HepG2 (cell line): Measurements from ENCODE around the gene RRBP1. TPM values are rescaled to one million over a fixed set of nuclear protein-coding genes. Genes with fewer than 3 reads are reported as not detected.
A peak's percentile ranks its signal among the peaks of the same experiment; 100 is the strongest.

Experiments
- FOXP4 ChIP-seq: sonication (generic); formaldehyde crosslinking; IDR thresholded peaks from 2 replicates; pipeline ENCODE4 v1.4.0; 2020; ENCODE audit warnings: missing genetic modification reagents
- GLMP ChIP-seq: sonication (generic); formaldehyde crosslinking; IDR thresholded peaks from 2 replicates; pipeline ENCODE4 v1.9.0; 2021; ENCODE audit warnings: missing genetic modification reagents, mild to moderate bottlenecking, borderline replicate concordance
- KLF9 ChIP-seq: IDR thresholded peaks from 2 replicates; pipeline ENCODE4 v1.6.1; 2016; ENCODE audit warnings: low read depth
- MAZ ChIP-seq, 2 experiments: sonication (generic) in 1 of 2; formaldehyde crosslinking in 1 of 2; IDR thresholded peaks; 2 replicates each; pipeline versions ENCODE4 v1.5.0 to v1.6.1; 2012 to 2020; ENCODE audit warnings: low read depth in 2 of 2, mild to moderate bottlenecking in 2 of 2, borderline replicate concordance in 1 of 2, improper control_type of control experiment in 1 of 2, low read length in 1 of 2, missing genetic modification reagents in 1 of 2, moderate library complexity in 1 of 2
- NFKBIZ ChIP-seq: IDR thresholded peaks from 2 replicates; pipeline ENCODE4 v1.6.1; 2018; ENCODE audit warnings: missing genetic modification reagents, missing compliant biosample characterization
- UBTF ChIP-seq: sonication (generic); formaldehyde crosslinking; IDR thresholded peaks from 2 replicates; pipeline ENCODE4 v1.4.0; 2020; ENCODE audit warnings: mild to moderate bottlenecking, missing genetic modification reagents
- ZFY ChIP-seq: sonication (generic); formaldehyde crosslinking; IDR thresholded peaks from 2 replicates; pipeline ENCODE4 v1.4.0; 2020; ENCODE audit warnings: missing genetic modification reagents
- ZHX1 ChIP-seq: sonication (generic); formaldehyde crosslinking; IDR thresholded peaks from 2 replicates; pipeline ENCODE4 v1.8.1; 2022; ENCODE audit warnings: low read depth, mild to moderate bottlenecking, missing genetic modification reagents
- ZNF333 ChIP-seq: sonication (generic); formaldehyde crosslinking; IDR thresholded peaks from 2 replicates; pipeline ENCODE4 v1.4.0; 2020; ENCODE audit warnings: mild to moderate bottlenecking, missing genetic modification reagents, borderline replicate concordance
- ZNF33B ChIP-seq: sonication (generic); formaldehyde crosslinking; IDR thresholded peaks from 2 replicates; pipeline ENCODE4 v1.5.1; 2020; ENCODE audit warnings: mild to moderate bottlenecking, missing genetic modification reagents
- ZNF350 ChIP-seq: sonication (generic); formaldehyde crosslinking; IDR thresholded peaks from 2 replicates; pipeline ENCODE4 v1.4.0; 2020; ENCODE audit warnings: mild to moderate bottlenecking, low read depth, missing genetic modification reagents, borderline replicate concordance
- ZNF75D ChIP-seq: sonication (generic); formaldehyde crosslinking; IDR thresholded peaks from 2 replicates; pipeline ENCODE4 v1.8.1; 2023; ENCODE audit warnings: missing genetic modification reagents, mild to moderate bottlenecking, borderline replicate concordance
- ZNF775 ChIP-seq: sonication (generic); formaldehyde crosslinking; IDR thresholded peaks from 2 replicates; pipeline ENCODE4 v1.4.0; 2020; ENCODE audit warnings: missing genetic modification reagents, mild to moderate bottlenecking, moderate library complexity, borderline replicate concordance
- ZNF777 ChIP-seq: sonication (generic); formaldehyde crosslinking; IDR thresholded peaks from 2 replicates; pipeline ENCODE4 v1.4.0; 2020; ENCODE audit warnings: missing genetic modification reagents
- ZNF788 ChIP-seq: sonication (generic); formaldehyde crosslinking; IDR thresholded peaks from 2 replicates; pipeline ENCODE4 v1.5.0; 2020; ENCODE audit warnings: mild to moderate bottlenecking, missing genetic modification reagents, borderline replicate concordance
- ZNF790 ChIP-seq: sonication (generic); formaldehyde crosslinking; IDR thresholded peaks from 2 replicates; pipeline ENCODE4 v1.8.0; 2022; ENCODE audit warnings: missing genetic modification reagents, mild to moderate bottlenecking, borderline replicate concordance
- ZUFSP ChIP-seq: sonication (generic); formaldehyde crosslinking; IDR thresholded peaks from 2 replicates; pipeline ENCODE4 v1.9.0; 2021; ENCODE audit warnings: missing genetic modification reagents, mild to moderate bottlenecking, borderline replicate concordance
- polyA plus RNA-seq, 8 experiments: library from polyadenylated mRNA; depleted of rRNA in 3 of 8; stranded (reverse) in 7 of 8; unstranded in 1 of 8; fragments of >200 nt; fragmentation: Illumina TruSeq in 4 of 8; extraction: Trizol in 4 of 8; gene quantifications; 2 replicates each; pipeline versions ENCODE4 v1.2.1 to v1.2.3, GENCODE V29; 2011 to 2016; ENCODE audit warnings: low read depth in 4 of 8, missing spikeins in 1 of 8, mixed read lengths in 1 of 8; ENCODE audit not compliant: insufficient read depth in 1 of 8
- total RNA-seq, 5 experiments: library from RNA; depleted of rRNA; stranded (reverse); fragments of >200 nt; fragmentation: Illumina TruSeq; extraction: Trizol; gene quantifications; 2 replicates each; pipeline ENCODE4 v1.2.3, GENCODE V29; 2016; ENCODE audit warnings: low read depth in 1 of 5

RRBP1 gene
- total and polyA plus RNA-seq, 2 of the 13 experiments (the other 11 are each of a cell fraction or from before 2014, with no cell fraction given) = 150 to 222 TPM

- peak; percentile 20; the same call in 1 of the 2 replicates for TF ChIP-seq UBTF
- TF ChIP-seq ZNF333 (CRISPR knock-in tag) = no peak
- TF ChIP-seq ZNF775 (CRISPR knock-in tag) = 0 out of 2 replicates have a peak, but pooled peaks have one; percentile 17
- TF ChIP-seq NFKBIZ (CRISPR knock-in tag) = 0 out of 2 replicates have a peak, but pooled peaks have one; percentile 34
- peak; percentile 32; the same call in 1 of the 2 replicates for TF ChIP-seq ZFY (CRISPR knock-in tag)
- no peak for TF ChIP-seq ZNF75D (CRISPR knock-in tag)
- TF ChIP-seq ZNF790 (CRISPR knock-in tag) = no peak
- no peak for TF ChIP-seq GLMP (CRISPR knock-in tag)
- no peak; the same call in none of the 2 replicates for TF ChIP-seq ZNF777
- TF ChIP-seq MAZ (IDR thresholded peaks at IDR 0.05; ENCODE audit: borderline replicate concordance, low read depth, low read length) = no peak
- no peak for TF ChIP-seq MAZ (CRISPR knock-in tag; IDR thresholded peaks at IDR 0.05; ENCODE audit: low read depth)
- TF ChIP-seq FOXP4 (CRISPR knock-in tag) = no peak
- no peak for TF ChIP-seq ZNF33B (CRISPR knock-in tag)
- TF ChIP-seq KLF9 = no peak
- TF ChIP-seq ZNF350 (CRISPR knock-in tag) = peak; percentile 24; the same call in 1 of the 2 replicates
- no peak for TF ChIP-seq ZHX1 (CRISPR knock-in tag)
- peak; percentile 45; the same call in 1 of the 2 replicates for TF ChIP-seq ZNF788 (CRISPR knock-in tag)
- no peak for TF ChIP-seq ZUFSP (CRISPR knock-in tag)
Measured at GRCh38 chr20:17646209-17646960, 35.7 kb downstream of the RRBP1 start (continued).
